Measurements from ENCODE around the gene TUBB2B.
A peak's percentile ranks its signal among the peaks of the same experiment; 100 is the strongest.

The TUBB2B gene

GRCh38 chr6:3232017-3232945, 4.8 kb upstream of the TUBB2B start:
- DNase-seq = no peak

GRCh38 chr6:3231247-3232016, 4.0 kb upstream of the TUBB2B start:
- no peak for DNase-seq

- no peak for DNase-seq
These were observed 3.4 kb upstream of the TUBB2B start for GRCh38 chr6:3230900-3231246.

- DNase-seq = no peak
These were observed 2.9 kb upstream of the TUBB2B start for GRCh38 chr6:3230256-3230882.

GRCh38 chr6:3229566-3230178, 2.2 kb upstream of the TUBB2B start:
- no peak for DNase-seq

DNA sequence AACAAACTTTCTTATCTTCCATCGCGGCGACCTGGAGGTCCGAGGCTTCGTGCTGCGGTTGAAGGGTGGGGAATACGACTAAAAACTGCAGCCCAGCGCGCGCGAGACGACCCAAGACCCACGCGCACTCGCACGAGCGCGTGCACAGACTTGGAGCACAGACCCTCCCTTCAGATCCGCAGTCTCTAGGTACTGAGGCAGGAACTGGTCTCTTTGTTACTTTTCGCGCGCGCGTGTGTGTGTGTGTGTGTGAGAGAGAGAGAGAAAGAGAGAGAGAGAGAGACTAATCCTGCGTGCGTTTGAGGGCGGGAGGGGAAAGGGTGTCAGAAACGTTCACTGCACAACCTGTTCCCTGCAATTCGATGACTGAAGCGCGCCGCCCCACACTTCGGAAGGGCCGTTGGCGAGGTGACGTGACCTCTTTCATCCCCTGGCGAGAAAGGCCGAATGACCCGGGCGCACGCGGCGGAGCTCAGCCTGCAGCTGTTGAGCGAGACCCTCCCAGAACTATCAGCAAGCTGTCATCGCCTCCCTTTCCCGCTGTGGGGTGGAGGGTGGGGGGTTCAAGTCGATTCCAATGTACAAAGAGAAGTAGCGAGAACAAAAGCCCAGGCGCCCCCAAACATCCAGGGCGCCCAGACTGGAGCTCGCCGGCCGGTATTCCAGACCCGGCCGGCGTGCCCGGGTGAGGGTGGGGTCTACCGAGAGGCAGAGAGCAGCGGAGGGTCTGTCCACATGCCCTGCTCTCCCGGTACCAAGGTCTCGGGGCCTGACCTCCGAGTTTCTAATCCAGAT, 1.5 kb upstream of the TUBB2B start:
- DNase-seq = peak; percentile 21

DNA sequence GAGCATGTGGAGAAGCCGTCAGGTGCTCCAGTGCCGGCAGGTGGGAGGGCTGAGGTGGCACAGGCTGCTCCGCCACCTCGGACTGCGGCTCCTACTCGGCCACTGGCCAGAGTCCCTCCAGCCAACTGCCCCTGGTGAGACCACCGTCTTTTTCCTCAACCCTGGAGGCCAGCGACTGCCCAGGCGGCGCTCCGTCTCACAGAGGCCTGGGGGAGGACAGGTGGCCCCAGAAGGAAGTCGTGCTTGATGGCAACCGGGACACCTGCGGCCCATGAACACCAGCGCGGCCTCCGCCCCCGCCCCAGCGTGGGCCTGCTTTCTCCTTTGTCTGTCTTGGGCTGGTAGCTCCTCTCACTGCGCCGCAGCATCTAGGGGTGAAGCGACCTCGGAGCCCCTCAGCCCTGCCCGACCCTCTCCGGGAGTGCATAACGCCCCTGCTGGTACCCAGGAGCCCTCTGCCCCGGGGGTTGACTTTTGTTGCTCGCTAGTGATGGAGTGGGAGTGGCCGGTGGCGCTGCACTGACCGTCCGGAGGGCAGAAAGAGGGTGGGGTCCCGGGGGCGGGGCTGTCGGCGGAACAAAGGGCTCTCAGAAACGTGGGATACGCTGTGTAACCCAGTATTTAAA, 706 bp upstream of the TUBB2B start:
- no peak for DNase-seq

GRCh38 chr6:3226481-3227362, 731 bp downstream of the TUBB2B start:
- no peak for DNase-seq

GRCh38 chr6:3226042-3226441, 1.4 kb downstream of the TUBB2B start:
- DNase-seq = no peak

DNA sequence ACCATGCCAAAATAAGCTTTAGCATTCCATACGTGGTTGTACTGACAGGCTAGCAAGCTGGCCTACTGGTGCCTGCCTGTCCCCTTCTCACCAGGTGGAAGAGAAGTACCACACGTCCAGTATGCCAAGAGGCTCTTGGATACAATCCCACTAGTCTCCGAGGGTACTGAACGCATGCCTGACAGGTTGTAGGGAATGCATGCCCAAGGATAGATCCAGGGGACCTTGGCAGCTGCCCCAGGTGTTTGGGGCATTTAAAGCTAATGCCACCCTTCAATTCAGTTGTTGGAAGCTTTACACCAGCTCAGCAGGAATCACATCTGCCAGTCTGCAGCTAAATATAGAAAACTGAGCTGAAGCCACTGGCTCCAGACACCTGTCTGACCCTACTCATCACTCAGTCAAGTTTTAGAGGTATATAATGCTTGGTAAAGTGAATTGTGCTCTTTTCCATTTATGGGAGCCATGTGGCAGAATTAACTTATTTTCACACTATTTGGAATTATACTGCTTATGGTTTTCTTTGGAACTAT, 4.9 kb downstream of the TUBB2B start:
- DNase-seq = no peak

GRCh38 chr6:3221578-3221977, 5.9 kb downstream of the TUBB2B start:
- no peak for DNase-seq

DNA sequence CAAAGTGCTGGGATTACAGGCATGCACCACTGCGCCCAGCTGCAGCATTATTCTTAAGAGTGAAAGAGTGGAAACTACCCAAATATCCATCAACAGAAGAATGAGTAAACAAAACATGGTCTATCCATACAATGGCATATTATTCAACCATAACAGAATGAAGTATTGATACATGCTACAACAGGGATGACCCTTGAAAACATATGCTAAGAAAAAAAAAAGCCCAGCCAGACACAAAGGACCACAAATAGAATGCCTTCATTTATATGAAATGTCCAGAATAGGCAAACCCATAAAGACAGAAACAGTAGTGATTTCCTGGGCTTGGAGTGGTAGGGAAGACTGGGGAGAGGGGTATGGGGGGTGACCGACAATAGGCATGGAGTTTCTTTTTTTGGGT, 7.1 kb downstream of the TUBB2B start:
- no peak for DNase-seq

DNA sequence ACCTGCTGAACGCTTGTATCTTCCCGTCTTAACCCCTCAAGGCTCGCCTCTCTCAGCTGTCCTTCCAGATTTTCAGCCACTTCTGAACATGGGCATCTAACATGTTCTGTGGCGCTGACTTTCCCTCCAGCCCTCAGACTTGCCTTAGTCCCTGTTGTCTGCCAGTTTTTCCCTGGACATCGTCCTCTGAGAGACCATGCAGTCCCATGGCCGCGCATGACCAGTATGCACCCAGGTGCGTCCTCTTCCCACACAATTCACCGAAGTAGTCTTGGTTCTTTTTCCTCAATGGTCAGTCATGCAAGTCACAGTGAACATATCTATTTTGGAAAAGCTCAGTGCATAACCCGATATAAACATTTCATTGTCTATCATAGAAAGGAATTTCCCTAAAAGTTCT, 9.2 kb downstream of the TUBB2B start:
- DNase-seq = no peak

DNA sequence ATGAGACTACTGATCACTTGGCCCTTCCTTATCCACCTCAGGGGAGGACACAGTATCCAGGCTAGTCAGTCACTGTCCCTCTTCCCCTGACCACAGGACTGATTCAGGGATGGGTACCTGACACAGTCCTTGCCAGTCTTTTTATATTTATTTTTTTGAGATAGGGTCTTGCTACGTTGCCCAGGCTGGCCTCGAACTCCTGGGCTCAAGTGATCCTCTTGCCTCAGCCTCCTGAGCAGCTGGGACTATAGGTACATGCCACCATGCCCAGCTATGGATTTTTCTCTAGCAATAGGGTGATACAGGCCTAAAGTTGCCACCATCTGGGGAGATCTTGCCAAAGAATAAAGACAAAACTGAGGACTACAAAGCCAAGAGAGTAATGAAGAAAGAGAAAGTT, 10.2 kb downstream of the TUBB2B start:
- DNase-seq = no peak

DNA sequence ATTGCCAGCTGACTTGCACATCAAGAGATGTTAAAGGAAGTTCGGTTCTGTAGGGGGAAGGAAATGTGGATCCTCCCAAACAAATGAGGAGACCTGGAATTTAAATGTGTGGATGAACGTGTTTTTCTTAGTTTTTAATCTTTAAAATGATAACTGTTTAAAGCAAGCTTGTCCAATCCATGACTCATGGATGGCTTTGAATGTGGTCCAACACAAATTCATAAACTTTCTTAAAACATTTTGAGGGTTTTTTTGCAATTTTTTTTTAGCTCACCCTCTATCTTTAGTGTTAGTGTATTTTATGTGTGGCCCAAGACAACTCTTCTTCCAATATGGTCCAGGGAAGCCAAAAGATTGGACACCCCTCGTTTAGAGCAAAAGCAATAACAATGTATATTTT, 12.6 kb downstream of the TUBB2B start:
- no peak for DNase-seq

- DNase-seq = no peak
These were observed 14.1 kb downstream of the TUBB2B start for GRCh38 chr6:3213334-3213695.

DNA sequence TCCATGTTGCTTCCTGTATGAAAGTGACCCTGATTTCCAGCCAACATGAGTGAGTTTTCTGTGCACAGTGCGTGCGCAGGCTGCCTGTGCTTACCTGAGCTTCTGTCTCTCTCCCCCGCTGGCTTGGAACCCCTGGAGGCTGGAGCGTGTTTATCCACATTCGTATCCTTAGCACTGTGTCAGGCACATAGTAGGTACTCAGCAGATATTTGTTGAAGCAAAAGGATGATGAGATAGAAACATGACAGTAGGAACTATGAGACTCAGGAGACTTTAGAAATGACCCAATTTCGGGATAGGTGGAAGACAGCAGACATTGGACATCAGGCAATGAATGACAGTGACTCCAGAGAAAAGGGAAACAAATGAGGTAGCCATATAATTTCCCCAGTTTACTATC, 15.2 kb downstream of the TUBB2B start:
- no peak for DNase-seq

DNA sequence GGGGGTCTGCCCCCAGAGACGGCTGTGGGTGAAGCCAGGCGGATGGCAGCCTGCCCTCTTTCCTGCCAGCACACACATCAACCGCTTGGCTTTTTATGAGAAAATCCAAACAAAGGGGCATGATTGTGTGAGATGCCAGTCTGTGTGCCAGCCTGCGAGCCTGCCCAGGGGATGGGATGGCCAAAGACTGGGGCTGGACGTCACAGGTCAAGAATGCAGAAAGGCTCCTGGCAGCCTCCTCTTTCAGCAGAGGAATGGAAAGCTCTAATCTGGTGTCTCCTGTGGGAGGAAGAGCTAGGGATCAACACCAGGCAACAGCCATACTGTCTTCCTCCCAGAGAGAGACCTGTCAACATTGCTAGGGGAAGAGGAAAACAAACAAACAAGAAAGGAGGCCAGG, 15.8 kb downstream of the TUBB2B start:
- DNase-seq = no peak

DNA sequence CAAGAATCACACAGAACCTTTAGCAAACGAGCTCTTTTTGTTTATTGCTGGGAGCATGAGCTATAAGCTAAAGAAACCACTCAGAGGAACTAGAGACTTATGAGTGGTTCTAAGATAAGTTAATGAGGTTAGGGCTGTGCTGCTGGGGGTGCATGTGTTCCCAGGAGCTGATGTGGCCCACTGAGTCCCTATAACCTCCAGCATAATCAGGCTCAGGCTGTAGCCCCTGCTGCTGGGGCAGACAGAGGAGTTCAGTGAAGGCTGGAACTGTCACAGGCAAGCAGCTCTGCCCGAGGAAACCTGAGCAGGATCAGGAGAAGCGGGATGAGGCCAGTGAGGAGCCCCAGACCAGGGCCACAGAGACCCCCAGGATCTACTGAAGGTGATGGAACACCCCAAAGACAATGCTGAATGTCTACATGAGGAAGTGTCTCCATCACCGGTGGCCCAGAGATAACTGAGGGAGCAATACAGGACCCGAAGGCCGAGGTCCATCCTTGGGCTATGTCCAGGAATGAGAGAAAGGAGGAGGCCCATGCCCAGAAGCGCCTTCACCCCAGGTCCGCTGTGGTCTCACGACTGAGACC, 17.3 kb downstream of the TUBB2B start:
- no peak for DNase-seq
